Testis (tissue), 2 donors: ENCODE results near the gene ARID1B.

Source experiments
- CTCF ChIP-seq, 3 experiments: fragments of 450-650 bp in 2 of 3; fragments of 200-600 bp in 1 of 3; sonication (generic) in 1 of 3; IDR thresholded peaks; one replicate each; pipeline ENCODE4 v1.5.1; 2016 to 2019; ENCODE audit warnings: antibody characterized with exemption in 3 of 3, mild to moderate bottlenecking in 2 of 3, moderate library complexity in 1 of 3
- POLR2A ChIP-seq: fragments of 450-650 bp; IDR thresholded peaks from one replicate; pipeline ENCODE4 v1.6.1; 2017; ENCODE audit warnings: antibody characterized with exemption, mild to moderate bottlenecking, moderate library complexity

GRCh38 chr6:156857573-156857972, 80.4 kb downstream of the ARID1B start:
- TF ChIP-seq CTCF (IDR thresholded peaks at IDR 0.05) (no peak), POLR2A (no peak)
